Testis (tissue), 3 donors: ENCODE measurements around the gene LRRFIP1. TPM values are rescaled to one million over a fixed set of nuclear protein-coding genes. Genes with fewer than 3 reads are reported as not detected.

ENCODE experiments used
- DNase-seq: peaks from one replicate; pipeline ENCODE4 v3.0.0-alpha.2; 2019
- H3K27ac ChIP-seq, 2 donors: fragments of 200-600 bp; sonication (generic); one replicate each; pipeline ENCODE4 v1.5.1; 2019
- H3K27me3 ChIP-seq: fragments of 200-600 bp; sonication (generic); one replicate; pipeline ENCODE4 v1.5.1; 2019
- H3K36me3 ChIP-seq: fragments of 200-600 bp; sonication (generic); one replicate; pipeline ENCODE4 v1.5.1; 2017; ENCODE audit warnings: low read depth; ENCODE audit errors: missing control alignments
- H3K4me1 ChIP-seq: fragments of 200-600 bp; sonication (generic); one replicate; pipeline ENCODE4 v1.5.1; 2019
- H3K4me3 ChIP-seq, 2 donors: fragments of 200-600 bp; sonication (generic); one replicate each; pipeline ENCODE4 v1.5.1; 2017 to 2019
- H3K9me3 ChIP-seq: fragments of 200-600 bp; sonication (generic); one replicate; pipeline ENCODE4 v1.5.1; 2017
- CTCF ChIP-seq, 3 experiments: fragments of 450-650 bp in 2 of 3; fragments of 200-600 bp in 1 of 3; sonication (generic) in 1 of 3; IDR thresholded peaks; one replicate each; pipeline ENCODE4 v1.5.1; 2016 to 2019; ENCODE audit warnings: antibody characterized with exemption in 3 of 3, mild to moderate bottlenecking in 2 of 3, moderate library complexity in 1 of 3
- POLR2A ChIP-seq: fragments of 450-650 bp; IDR thresholded peaks from one replicate; pipeline ENCODE4 v1.6.1; 2017; ENCODE audit warnings: antibody characterized with exemption, mild to moderate bottlenecking, moderate library complexity
- WGBS, 2 donors: methylation state at CpG; one replicate each; pipeline ENCODE4 v1.1.5; 2018; 5-methylcytosine and 5-hydroxymethylcytosine counted together
- intact Hi-C: fragments of 100-400 bp; cut with DNase I; formaldehyde crosslinking; loops from one replicate; pipeline ENCODE4 v1.15.1; 2023; ENCODE audit warnings: low total_unique reads
- polyA plus RNA-seq: library from polyadenylated mRNA; stranded (reverse); fragments of 350-450 nt; fragmentation: Illumina TruSeq; extraction: RNeasy Lipid Tissue Mini Kit (QIAGEN cat#74804); gene quantifications from one replicate; pipeline ENCODE4 v1.2.3, GENCODE V29; 2014; ENCODE audit warnings: low read depth, low replicate concordance; ENCODE audit not compliant: insufficient read depth
- total RNA-seq, 2 donors: library from RNA; depleted of rRNA; stranded (reverse); fragments of >200 nt; gene quantifications; one replicate each; pipeline ENCODE4 v1.2.3, GENCODE V29; 2016

Gene LRRFIP1
- total and polyA plus RNA-seq, 3 donors from 2014 or later, result 17.4 to 33.5 (median 25.5) TPM

- no peak for DNase-seq
- 92 to 93% methylated on average over 26 of the region's 26 CpGs for WGBS, 2 donors
- H3K9me3 ChIP-seq, result no peaks in the 10 kb centered on the region
- no peak overlapping the region for H3K27ac ChIP-seq
- TF ChIP-seq POLR2A (no peak), CTCF (IDR thresholded peaks at IDR 0.05) (no peak)
- intact Hi-C loops, result no loop called here
- H3K36me3 ChIP-seq, result no peaks in the 10 kb centered on the region
- no peak overlapping the region for H3K4me3 ChIP-seq
- no peaks in the 10 kb centered on the region for H3K4me1 ChIP-seq
- no peaks in the 10 kb centered on the region for H3K27me3 ChIP-seq
These were observed 85.3 kb downstream of the LRRFIP1 start for GRCh38 chr2:237712477-237713377.

- TF ChIP-seq POLR2A, result no peak
- TF ChIP-seq CTCF (IDR thresholded peaks at IDR 0.05), result no peak
- intact Hi-C loops, result no loop called here
- Histone ChIP-seq H3K4me3 (no peak overlapping the region), H3K36me3 (no peaks in the 10 kb centered on the region), H3K9me3 (no peaks in the 10 kb centered on the region), H3K27me3 (no peaks in the 10 kb centered on the region), H3K27ac (no peak overlapping the region), H3K4me1 (no peaks in the 10 kb centered on the region)
- DNase-seq, result no peak
- 77 to 80% methylated on average over 14 of the region's 14 CpGs for WGBS, 2 donors
These were observed 87.5 kb downstream of the LRRFIP1 start for GRCh38 chr2:237714690-237715458.

GRCh38 chr2:237715459-237715947 lies 88.1 kb downstream of the LRRFIP1 start:
- TF ChIP-seq POLR2A, result no peak
- TF ChIP-seq CTCF (IDR thresholded peaks at IDR 0.05), result no peak
- no peak for DNase-seq
- intact Hi-C loops, result no loop called here
- H3K27ac ChIP-seq, result no peak overlapping the region
- H3K4me3 ChIP-seq, result no peak overlapping the region
- no peaks in the 10 kb centered on the region for H3K9me3 ChIP-seq
- no peaks in the 10 kb centered on the region for H3K27me3 ChIP-seq
- no peaks in the 10 kb centered on the region for H3K36me3 ChIP-seq
- 55 to 60% methylated on average over 13 of the region's 13 CpGs for WGBS, 2 donors
- H3K4me1 ChIP-seq, result no peaks in the 10 kb centered on the region

GRCh38 chr2:237716011-237716410 lies 88.6 kb downstream of the LRRFIP1 start:
- Histone ChIP-seq H3K4me1 (no peaks in the 10 kb centered on the region), H3K9me3 (no peaks in the 10 kb centered on the region), H3K4me3 (no peak overlapping the region), H3K27ac (no peak overlapping the region), H3K36me3 (no peaks in the 10 kb centered on the region), H3K27me3 (no peaks in the 10 kb centered on the region)
- no peak for TF ChIP-seq CTCF (IDR thresholded peaks at IDR 0.05)
- TF ChIP-seq POLR2A, result no peak
- intact Hi-C loops, result no loop called here
- no peak for DNase-seq
